Liver (tissue), 9 donors: ENCODE results near the gene CMPK1. TPM values are rescaled to one million over a fixed set of nuclear protein-coding genes. Genes with fewer than 3 reads are reported as not detected.

Experiments used
- DNase-seq: peaks from one replicate; pipeline ENCODE4 v3.0.0-alpha.2; 2017; ENCODE audit warnings: low spot score
- H3K27ac ChIP-seq, 2 donors: one replicate each; pipeline ENCODE4 v1.7.0; 2013; ENCODE audit warnings: inconsistent platforms in 2 of 2, low read length in 2 of 2, control low read depth in 1 of 2, low read depth in 1 of 2, mild to moderate bottlenecking in 1 of 2
- H3K27me3 ChIP-seq, 4 donors: one replicate each; pipeline versions ENCODE4 v1.6.1 to v1.7.0; 2013; ENCODE audit warnings: low read length in 3 of 4, inconsistent platforms in 1 of 4, mild to moderate bottlenecking in 1 of 4, moderate library complexity in 1 of 4; ENCODE audit not compliant: control insufficient read depth in 4 of 4, insufficient read depth in 4 of 4
- H3K36me3 ChIP-seq, 4 donors: one replicate each; pipeline versions ENCODE4 v1.6.1 to v1.7.0; 2013; ENCODE audit warnings: low read length in 3 of 4, mild to moderate bottlenecking in 3 of 4, low read depth in 1 of 4, moderate library complexity in 1 of 4; ENCODE audit not compliant: control insufficient read depth in 4 of 4, insufficient read depth in 3 of 4
- H3K4me1 ChIP-seq, 4 donors: one replicate each; pipeline versions ENCODE4 v1.6.1 to v1.7.0; 2013; ENCODE audit warnings: low read length in 3 of 4, mild to moderate bottlenecking in 3 of 4, moderate library complexity in 1 of 4; ENCODE audit not compliant: control insufficient read depth in 4 of 4, insufficient read depth in 4 of 4
- H3K4me3 ChIP-seq, 3 donors: one replicate each; pipeline versions ENCODE4 v1.6.1 to v1.7.0; 2013; ENCODE audit warnings: low read length in 3 of 3, control low read depth in 1 of 3, low read depth in 1 of 3, mild to moderate bottlenecking in 1 of 3
- H3K9ac ChIP-seq, 2 donors: one replicate each; pipeline ENCODE4 v1.7.0; 2013; ENCODE audit warnings: low read length in 2 of 2, mild to moderate bottlenecking in 2 of 2, moderate library complexity in 2 of 2, control low read depth in 1 of 2, low read depth in 1 of 2
- H3K9me3 ChIP-seq, 4 donors: one replicate each; pipeline versions ENCODE4 v1.6.1 to v1.7.0; 2013; ENCODE audit warnings: low read length in 3 of 4; ENCODE audit not compliant: control insufficient read depth in 4 of 4
- ATF3 ChIP-seq: IDR thresholded peaks from 2 replicates; pipeline ENCODE4 v1.6.1; 2016; ENCODE audit warnings: antibody characterized with exemption
- EGR1 ChIP-seq, 2 donors: IDR thresholded peaks; 2 replicates each; pipeline ENCODE4 v1.6.1; 2016 to 2018; ENCODE audit warnings: antibody characterized with exemption in 2 of 2, low read depth in 2 of 2
- FOXA1 ChIP-seq: IDR thresholded peaks from 2 replicates; pipeline ENCODE4 v1.6.1; 2016; ENCODE audit warnings: antibody characterized with exemption
- FOXA2 ChIP-seq: IDR thresholded peaks from 2 replicates; pipeline ENCODE4 v1.6.1; 2016; ENCODE audit warnings: antibody characterized with exemption
- GABPA ChIP-seq, 2 donors: IDR thresholded peaks in 1 of 2; conservative IDR thresholded peaks in 1 of 2; 2 replicates each; pipeline ENCODE4 v1.6.1; 2016; ENCODE audit warnings: antibody characterized with exemption in 2 of 2, mild to moderate bottlenecking in 1 of 2, moderate library complexity in 1 of 2
- HNF4A ChIP-seq, 2 donors: conservative IDR thresholded peaks; 2 replicates each; pipeline ENCODE4 v1.6.1; 2016; ENCODE audit warnings: antibody characterized with exemption in 2 of 2, mild to moderate bottlenecking in 2 of 2
- HNF4G ChIP-seq: IDR thresholded peaks from 2 replicates; pipeline ENCODE4 v1.6.1; 2016; ENCODE audit warnings: antibody characterized with exemption
- JUND ChIP-seq, 2 donors: IDR thresholded peaks; 2 replicates each; pipeline ENCODE4 v1.6.1; 2016; ENCODE audit warnings: antibody characterized with exemption in 2 of 2
- NR2F2 ChIP-seq: IDR thresholded peaks from 2 replicates; pipeline ENCODE4 v1.6.1; 2016; ENCODE audit warnings: antibody characterized with exemption
- RAD21 ChIP-seq, 2 donors: IDR thresholded peaks; 2 replicates each; pipeline ENCODE4 v1.6.1; 2016; ENCODE audit warnings: antibody characterized with exemption in 2 of 2, mild to moderate bottlenecking in 2 of 2
- REST ChIP-seq: IDR thresholded peaks from 2 replicates; pipeline ENCODE4 v1.6.1; 2016; ENCODE audit warnings: antibody characterized with exemption, mild to moderate bottlenecking
- RXRA ChIP-seq, 2 donors: IDR thresholded peaks; 2 replicates each; pipeline ENCODE4 v1.6.1; 2017 to 2018; ENCODE audit warnings: antibody characterized with exemption in 2 of 2, mild to moderate bottlenecking in 1 of 2
- SP1 ChIP-seq: IDR thresholded peaks from 2 replicates; pipeline ENCODE4 v1.6.1; 2018; ENCODE audit warnings: antibody characterized with exemption, mild to moderate bottlenecking
- TAF1 ChIP-seq: conservative IDR thresholded peaks from 2 replicates; pipeline ENCODE4 v1.6.1; 2016; ENCODE audit warnings: antibody characterized with exemption, mild to moderate bottlenecking
- YY1 ChIP-seq: IDR thresholded peaks from 2 replicates; pipeline ENCODE4 v1.6.1; 2016; ENCODE audit warnings: antibody characterized with exemption, mild to moderate bottlenecking
- ZBTB33 ChIP-seq: IDR thresholded peaks from 2 replicates; pipeline ENCODE4 v1.6.1; 2016; ENCODE audit warnings: antibody characterized with exemption
- WGBS: extraction: QIAGEN DNeasy Blood & Tissue Kit; methylation state at CpG from one replicate; pipeline ENCODE4 v1.1.7; 2013; 5-methylcytosine and 5-hydroxymethylcytosine counted together
- polyA plus RNA-seq, 2 donors: library from polyadenylated mRNA; stranded (reverse) in 1 of 2; unstranded in 1 of 2; fragments of 200-250 nt in 1 of 2; fragments of >200 nt in 1 of 2; fragmentation: Nextera tagmentation in 1 of 2; extraction: Ambion mirVana in 1 of 2; gene quantifications; one replicate each; pipeline versions ENCODE4 v1.2.1 to v1.2.3, GENCODE V29; 2013 to 2015
- total RNA-seq, 2 donors: library from RNA; depleted of rRNA; stranded (reverse); fragments of >200 nt; gene quantifications; one replicate each; pipeline ENCODE4 v1.2.3, GENCODE V29; 2014
- TF ChIP-seq, protein P1 (sequence below): fragments of 150-350 bp; IDR thresholded peaks from 2 replicates; pipeline ENCODE4 v1.5.1; 2017; ENCODE audit warnings: improper control_type of control experiment, low read depth, low read length; ENCODE audit not compliant: missing input control
- donor health status: healthy.
- donor health status: healthy.
- donor health status: healthy.
- donor health status: healthy.
- donor health status: healthy.

The CMPK1 gene
- total and polyA plus RNA-seq, 4 donors, result 66.8 to 146 (median 87.0) TPM

GRCh38 chr1:47407481-47407880 lies 73.9 kb downstream of the CMPK1 start (continued):
- TF ChIP-seq FOXA1 (no peak), ATF3 (no peak), RAD21 (IDR thresholded peaks at IDR 0.05) (no peak), EGR1 (IDR thresholded peaks at IDR 0.05; ENCODE audit: low read depth in 2 of 2) (no peak), GABPA (IDR thresholded peaks at IDR 0.05 in 1 of 2, conservative IDR thresholded peaks at IDR 0.05 in 1 of 2) (no peak)

DNA sequence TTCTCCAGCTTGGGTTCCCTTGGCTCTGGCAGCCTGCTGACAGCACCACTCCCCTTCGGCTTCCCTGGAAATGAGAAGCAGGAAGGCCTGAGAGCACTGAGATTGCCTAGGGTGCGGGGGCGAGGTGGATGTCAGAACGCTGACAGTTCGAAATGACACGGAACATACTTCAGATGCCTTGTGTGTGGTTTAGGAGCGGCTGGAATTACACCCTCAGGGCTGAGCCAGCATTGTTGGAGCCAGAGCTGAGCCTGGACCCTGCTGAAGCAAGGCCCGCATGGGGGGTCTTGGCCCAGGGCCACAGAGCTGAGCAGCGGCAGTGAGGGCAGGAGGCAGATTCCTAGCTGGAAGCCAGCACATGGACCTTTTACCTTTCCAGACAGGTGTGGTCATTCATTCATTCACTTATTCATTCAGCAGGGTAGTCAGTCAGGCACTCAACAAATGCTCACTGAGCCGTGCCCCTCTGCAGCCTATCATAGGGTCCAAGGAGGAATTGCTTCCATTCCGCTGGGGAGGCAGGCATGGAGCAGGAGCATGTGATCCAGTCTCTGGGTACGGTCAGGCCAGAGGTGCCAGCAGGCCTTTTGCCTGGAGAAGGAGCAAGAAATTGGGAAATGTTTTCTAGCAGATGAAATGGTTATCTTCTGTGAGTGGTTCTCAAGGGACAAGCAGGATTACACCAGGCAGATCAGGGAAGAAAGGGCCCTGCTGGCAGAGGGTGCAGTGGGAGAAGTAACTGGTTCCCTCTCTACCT lies 75.9 kb downstream of the CMPK1 start:
- 87% methylated on average over 12 of the region's 12 CpGs for WGBS

GRCh38 chr1:47410068-47410455 lies 76.5 kb downstream of the CMPK1 start:
- Histone ChIP-seq H3K4me3 (no peak overlapping the region), H3K27ac (no peak overlapping the region), H3K4me1 (no peaks in the 10 kb centered on the region), H3K36me3 (no peaks in the 10 kb centered on the region), H3K27me3 (no peaks in the 10 kb centered on the region), H3K9me3 (no peaks in the 10 kb centered on the region), H3K9ac (no peak overlapping the region)
- WGBS, result 77% methylated on average over 3 of the region's 3 CpGs
- no peak for DNase-seq
- TF ChIP-seq ZBTB33 (no peak), EGR1 (IDR thresholded peaks at IDR 0.05; ENCODE audit: low read depth in 2 of 2) (no peak), TAF1 (no peak), YY1 (no peak), HNF4A (conservative IDR thresholded peaks at IDR 0.05) (no peak), RXRA (IDR thresholded peaks at IDR 0.05) (no peak), GABPA (IDR thresholded peaks at IDR 0.05 in 1 of 2, conservative IDR thresholded peaks at IDR 0.05 in 1 of 2) (no peak), JUND (IDR thresholded peaks at IDR 0.05) (no peak), HNF4G (no peak), ATF3 (no peak), SP1 (no peak), FOXA2 (no peak), FOXA1 (no peak), NR2F2 (no peak), REST (no peak), RAD21 (IDR thresholded peaks at IDR 0.05) (no peak)
- TF ChIP-seq, protein P1, sequence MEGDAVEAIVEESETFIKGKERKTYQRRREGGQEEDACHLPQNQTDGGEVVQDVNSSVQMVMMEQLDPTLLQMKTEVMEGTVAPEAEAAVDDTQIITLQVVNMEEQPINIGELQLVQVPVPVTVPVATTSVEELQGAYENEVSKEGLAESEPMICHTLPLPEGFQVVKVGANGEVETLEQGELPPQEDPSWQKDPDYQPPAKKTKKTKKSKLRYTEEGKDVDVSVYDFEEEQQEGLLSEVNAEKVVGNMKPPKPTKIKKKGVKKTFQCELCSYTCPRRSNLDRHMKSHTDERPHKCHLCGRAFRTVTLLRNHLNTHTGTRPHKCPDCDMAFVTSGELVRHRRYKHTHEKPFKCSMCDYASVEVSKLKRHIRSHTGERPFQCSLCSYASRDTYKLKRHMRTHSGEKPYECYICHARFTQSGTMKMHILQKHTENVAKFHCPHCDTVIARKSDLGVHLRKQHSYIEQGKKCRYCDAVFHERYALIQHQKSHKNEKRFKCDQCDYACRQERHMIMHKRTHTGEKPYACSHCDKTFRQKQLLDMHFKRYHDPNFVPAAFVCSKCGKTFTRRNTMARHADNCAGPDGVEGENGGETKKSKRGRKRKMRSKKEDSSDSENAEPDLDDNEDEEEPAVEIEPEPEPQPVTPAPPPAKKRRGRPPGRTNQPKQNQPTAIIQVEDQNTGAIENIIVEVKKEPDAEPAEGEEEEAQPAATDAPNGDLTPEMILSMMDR, result no peak

More for the DNA sequence above, 75.9 kb downstream of the CMPK1 start:
- Histone ChIP-seq H3K9ac (no peak overlapping the region), H3K9me3 (no peaks in the 10 kb centered on the region), H3K27ac (no peak overlapping the region), H3K36me3 (no peaks in the 10 kb centered on the region), H3K4me1 (no peaks in the 10 kb centered on the region), H3K4me3 (no peak overlapping the region), H3K27me3 (no peaks in the 10 kb centered on the region)
- TF ChIP-seq RAD21 (IDR thresholded peaks at IDR 0.05), result no peak
- no peak for TF ChIP-seq NR2F2
- TF ChIP-seq TAF1, result no peak
- TF ChIP-seq SP1, result no peak
- DNase-seq, result no peak
